Ascending aorta (tissue), 2 donors: ENCODE results near the gene RAPGEF2. TPM values are rescaled to one million over a fixed set of nuclear protein-coding genes. Genes with fewer than 3 reads are reported as not detected.

Source experiments
- DNase-seq, 2 donors: peaks; one replicate each; pipeline ENCODE4 v3.0.0-alpha.2; 2019; ENCODE audit warnings: low spot score in 2 of 2
- H3K27ac ChIP-seq, 2 donors: fragments of 200-600 bp; sonication (generic); one replicate each; pipeline ENCODE4 v1.5.1; 2016 to 2017; ENCODE audit warnings: mild to moderate bottlenecking in 1 of 2
- H3K27me3 ChIP-seq: fragments of 200-600 bp; sonication (generic); one replicate; pipeline ENCODE4 v1.5.1; 2017
- H3K36me3 ChIP-seq, 2 donors: fragments of 200-600 bp; sonication (generic); one replicate each; pipeline ENCODE4 v1.5.1; 2016
- H3K4me1 ChIP-seq, 2 donors: fragments of 200-600 bp; sonication (generic); one replicate each; pipeline ENCODE4 v1.5.1; 2016 to 2017; ENCODE audit warnings: mild to moderate bottlenecking in 1 of 2
- H3K4me3 ChIP-seq, 2 donors: fragments of 200-600 bp; sonication (generic); one replicate each; pipeline ENCODE4 v1.5.1; 2016 to 2017; ENCODE audit warnings: mild to moderate bottlenecking in 1 of 2
- H3K9me3 ChIP-seq, 2 donors: fragments of 200-600 bp; sonication (generic); one replicate each; pipeline ENCODE4 v1.5.1; 2016
- intact Hi-C: fragments of 100-400 bp; cut with DNase I; formaldehyde crosslinking; loops from one replicate; pipeline ENCODE4 v1.15.1; 2023
- total RNA-seq: library from RNA; depleted of rRNA; stranded (reverse); fragments of >200 nt; gene quantifications from one replicate; pipeline ENCODE4 v1.1.0, GENCODE V29; 2016
- TF ChIP-seq, protein P1 (sequence below), 3 experiments: fragments of 200-600 bp in 2 of 3; fragments of 450-650 bp in 1 of 3; sonication (generic) in 2 of 3; IDR thresholded peaks; one replicate each; pipeline ENCODE4 v1.5.1; 2016 to 2019; ENCODE audit warnings: antibody characterized with exemption in 3 of 3, mild to moderate bottlenecking in 1 of 3, moderate library complexity in 1 of 3

Gene RAPGEF2
- total RNA-seq, 1 donor from 2014 or later = 65.7 TPM

DNA sequence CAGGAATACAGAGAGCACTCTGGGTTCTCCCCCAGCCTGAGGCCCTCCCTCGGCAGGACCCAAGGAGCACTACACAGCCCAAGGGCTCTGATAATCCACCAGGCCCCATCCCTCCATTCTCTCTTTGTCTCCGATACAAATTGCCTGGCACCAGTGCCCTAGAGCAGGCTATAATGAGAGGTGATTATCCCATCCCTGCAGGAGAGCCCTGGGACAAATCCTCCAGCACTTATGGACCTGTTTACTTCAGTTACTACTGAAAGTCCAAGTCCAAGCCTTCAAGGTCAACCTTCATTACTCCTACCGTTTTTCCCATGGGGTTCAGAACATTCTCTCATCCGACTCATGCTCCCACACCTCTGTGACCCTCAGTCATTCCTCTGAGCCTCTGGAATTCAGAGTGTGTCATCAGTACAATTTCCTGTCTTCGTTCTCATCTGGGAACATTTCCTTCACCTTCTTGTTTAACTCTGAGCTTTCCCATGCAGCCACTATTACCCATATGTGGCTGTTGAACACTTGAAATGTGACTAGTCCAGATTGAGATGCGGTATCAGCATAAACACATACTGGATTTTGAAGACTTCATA lies 299.0 kb downstream of the RAPGEF2 start:
- H3K27ac ChIP-seq = no peak overlapping the region
- no peak for DNase-seq
- intact Hi-C loops = no loop called here

More for the DNA sequence above, 299.0 kb downstream of the RAPGEF2 start:
- H3K4me1 ChIP-seq = peaks cover 6 to 17% of the 10 kb centered on the region in 2 donors
- no peaks in the 10 kb centered on the region for H3K9me3 ChIP-seq
- no peaks in the 10 kb centered on the region for H3K36me3 ChIP-seq
- H3K27me3 ChIP-seq = no peaks in the 10 kb centered on the region
- TF ChIP-seq, protein P1, sequence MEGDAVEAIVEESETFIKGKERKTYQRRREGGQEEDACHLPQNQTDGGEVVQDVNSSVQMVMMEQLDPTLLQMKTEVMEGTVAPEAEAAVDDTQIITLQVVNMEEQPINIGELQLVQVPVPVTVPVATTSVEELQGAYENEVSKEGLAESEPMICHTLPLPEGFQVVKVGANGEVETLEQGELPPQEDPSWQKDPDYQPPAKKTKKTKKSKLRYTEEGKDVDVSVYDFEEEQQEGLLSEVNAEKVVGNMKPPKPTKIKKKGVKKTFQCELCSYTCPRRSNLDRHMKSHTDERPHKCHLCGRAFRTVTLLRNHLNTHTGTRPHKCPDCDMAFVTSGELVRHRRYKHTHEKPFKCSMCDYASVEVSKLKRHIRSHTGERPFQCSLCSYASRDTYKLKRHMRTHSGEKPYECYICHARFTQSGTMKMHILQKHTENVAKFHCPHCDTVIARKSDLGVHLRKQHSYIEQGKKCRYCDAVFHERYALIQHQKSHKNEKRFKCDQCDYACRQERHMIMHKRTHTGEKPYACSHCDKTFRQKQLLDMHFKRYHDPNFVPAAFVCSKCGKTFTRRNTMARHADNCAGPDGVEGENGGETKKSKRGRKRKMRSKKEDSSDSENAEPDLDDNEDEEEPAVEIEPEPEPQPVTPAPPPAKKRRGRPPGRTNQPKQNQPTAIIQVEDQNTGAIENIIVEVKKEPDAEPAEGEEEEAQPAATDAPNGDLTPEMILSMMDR (IDR thresholded peaks at IDR 0.05) = no peak
- H3K4me3 ChIP-seq = no peak overlapping the region
